Activated gamma-delta T cell treated with anti-CD3 and anti-CD28 coated beads, Interleukin-2, amount 50 U/mL, for 16 hours (primary cell): ENCODE results near the gene ITGB8.

Experiments
- DNase-seq: peaks from one replicate; pipeline ENCODE4 v3.0.0-alpha.2; 2020; ENCODE audit warnings: low read depth

The ITGB8 gene

GRCh38 chr7:20430664-20431063, 100.0 kb downstream of the ITGB8 start:
- no peak for DNase-seq

- no peak for DNase-seq
Measured at GRCh38 chr7:20431146-20431545, 100.4 kb downstream of the ITGB8 start.

- no peak for DNase-seq
Measured at GRCh38 chr7:20432071-20432470, 101.4 kb downstream of the ITGB8 start.

GRCh38 chr7:20435305-20435704, 104.6 kb downstream of the ITGB8 start:
- no peak for DNase-seq

GRCh38 chr7:20438248-20438647, 107.5 kb downstream of the ITGB8 start:
- DNase-seq = no peak

GRCh38 chr7:20438694-20439376, 108.1 kb downstream of the ITGB8 start:
- no peak for DNase-seq

GRCh38 chr7:20439416-20440185, 108.9 kb downstream of the ITGB8 start:
- no peak for DNase-seq

GRCh38 chr7:20440472-20441105, 109.9 kb downstream of the ITGB8 start:
- no peak for DNase-seq

GRCh38 chr7:20441346-20441745, 110.6 kb downstream of the ITGB8 start:
- DNase-seq = no peak

GRCh38 chr7:20441991-20442441, 111.3 kb downstream of the ITGB8 start:
- no peak for DNase-seq

- DNase-seq = no peak
Measured at GRCh38 chr7:20442951-20443350, 112.3 kb downstream of the ITGB8 start.

GRCh38 chr7:20444030-20444800, 113.5 kb downstream of the ITGB8 start:
- no peak for DNase-seq

GRCh38 chr7:20447021-20447650, 116.4 kb downstream of the ITGB8 start:
- no peak for DNase-seq

GRCh38 chr7:20449176-20449575, 118.5 kb downstream of the ITGB8 start:
- no peak for DNase-seq

- no peak for DNase-seq
Measured at GRCh38 chr7:20450536-20450935, 119.8 kb downstream of the ITGB8 start.

- DNase-seq = no peak
Measured at GRCh38 chr7:20454202-20454601, 123.5 kb downstream of the ITGB8 start.

GRCh38 chr7:20456701-20457100, 126.0 kb downstream of the ITGB8 start:
- no peak for DNase-seq

GRCh38 chr7:20458521-20458920, 127.8 kb downstream of the ITGB8 start:
- DNase-seq = no peak

GRCh38 chr7:20459419-20459818, 128.7 kb downstream of the ITGB8 start:
- DNase-seq = no peak

- DNase-seq = no peak
Measured at GRCh38 chr7:20464891-20465290, 134.2 kb downstream of the ITGB8 start.
